Activated T-helper 2 cell treated with anti-CD3 and anti-CD28 coated beads, Interferon-gamma antibody, Interleukin-2, Interleukin-4, amounts not matched to agents 10 μg/mL and 5 μg/mL and 100 μg/mL, durations not matched to agents 14 hours and 24 hours and 36 hours (primary cell): ENCODE data around the gene CCDC182. TPM values are rescaled to one million over a fixed set of nuclear protein-coding genes. Genes with fewer than 3 reads are reported as not detected.

Experiments used
- DNase-seq: peaks from one replicate; pipeline ENCODE4 v3.0.0; 2021; ENCODE audit warnings: low spot score
- H3K27ac Mint-ChIP-seq: one replicate; pipeline ENCODE4 v1.8.0; 2021; ENCODE audit warnings: mixed read lengths
- H3K27me3 Mint-ChIP-seq: one replicate; pipeline ENCODE4 v1.8.0; 2021; ENCODE audit warnings: low read depth, mixed read lengths
- H3K36me3 Mint-ChIP-seq: one replicate; pipeline ENCODE4 v1.8.0; 2021; ENCODE audit warnings: low read depth, mixed read lengths
- H3K4me1 Mint-ChIP-seq: one replicate; pipeline ENCODE4 v1.8.0; 2021; ENCODE audit warnings: low read depth, mixed read lengths
- H3K4me3 Mint-ChIP-seq: one replicate; pipeline ENCODE4 v1.8.0; 2021; ENCODE audit warnings: low read depth, mild to moderate bottlenecking, moderate library complexity, mixed read lengths
- H3K9me3 Mint-ChIP-seq: one replicate; pipeline ENCODE4 v1.8.0; 2021; ENCODE audit warnings: mixed read lengths
- intact Hi-C: fragments of 100-400 bp; cut with micrococcal nuclease; formaldehyde crosslinking; loops from one replicate; pipeline ENCODE4 v1.15.1; 2023
- total RNA-seq: library from RNA; stranded (reverse); gene quantifications from 2 replicates; pipeline ENCODE4 v1.2.3, GENCODE V29; 2022

CCDC182 gene
- total RNA-seq = not detected in 2 replicates

DNA sequence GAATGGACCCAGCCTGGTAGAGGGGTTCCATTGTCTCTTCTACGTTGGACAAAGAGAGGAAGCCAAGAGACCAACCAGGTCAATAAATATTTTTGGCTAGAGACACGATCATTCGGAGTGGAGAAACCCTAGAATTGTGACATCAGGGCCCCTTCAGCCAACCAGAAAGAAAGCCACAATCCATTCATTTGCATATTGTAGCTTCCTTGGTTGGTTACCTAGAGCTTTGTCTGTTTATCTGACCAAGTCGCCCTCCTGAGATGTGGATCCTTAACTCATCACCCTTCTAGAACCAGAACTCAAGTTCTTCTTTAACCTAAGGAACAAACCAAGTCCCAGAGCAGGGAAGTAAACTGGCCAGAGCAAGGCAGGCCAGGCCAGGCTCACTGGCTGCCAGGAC lies at the start of gene CCDC182:
Gene CCDC182, minus strand, starts transcription at position 58 of the 400 bp plus-strand sequence. Its CDS starts 27 bp downstream, at position 31.
- H3K4me3 Mint-ChIP-seq = no peak within 1 kb of the TSS
- peaks cover 14% of the 10 kb centered on the region for H3K27me3 Mint-ChIP-seq
- H3K27ac Mint-ChIP-seq = no peak within 1 kb of the TSS
- H3K4me1 Mint-ChIP-seq = peaks cover 7% of the 10 kb centered on the region
- intact Hi-C loops = loop anchor here (2.0 to 5.0 kb wide), 2 partner anchors 503 to 614 kb away; no protein-coding TSS in a partner anchor
- no peaks in the 10 kb centered on the region for H3K36me3 Mint-ChIP-seq
- H3K9me3 Mint-ChIP-seq = no peaks in the 10 kb centered on the region
- DNase-seq = no peak

DNA sequence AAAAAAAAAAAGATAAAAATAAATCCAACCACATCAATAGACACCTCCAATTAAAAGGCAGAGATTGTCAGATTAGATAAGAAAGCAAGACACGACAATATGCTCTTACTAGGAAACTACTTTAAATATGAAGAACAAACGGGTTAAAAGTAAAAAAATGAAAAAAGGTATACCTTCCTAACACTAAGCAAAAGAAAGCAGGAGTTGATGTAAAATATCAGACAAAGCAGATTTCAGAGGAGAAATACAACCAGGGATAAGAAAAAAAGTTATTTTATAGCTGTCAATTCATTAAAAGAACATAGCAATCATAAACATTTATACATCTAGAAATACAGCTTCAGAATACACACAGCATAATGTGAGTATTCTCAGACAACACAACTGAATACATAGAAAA lies 49.7 kb upstream of the CCDC182 start:
- DNase-seq = no peak
- Mint-ChIP-seq H3K4me3 (no peak overlapping the region), H3K4me1 (peaks cover 6% of the 10 kb centered on the region), H3K27me3 (peaks cover 39% of the 10 kb centered on the region), H3K9me3 (no peaks in the 10 kb centered on the region), H3K36me3 (no peaks in the 10 kb centered on the region), H3K27ac (no peak overlapping the region)
- intact Hi-C loops = no loop called here

DNA sequence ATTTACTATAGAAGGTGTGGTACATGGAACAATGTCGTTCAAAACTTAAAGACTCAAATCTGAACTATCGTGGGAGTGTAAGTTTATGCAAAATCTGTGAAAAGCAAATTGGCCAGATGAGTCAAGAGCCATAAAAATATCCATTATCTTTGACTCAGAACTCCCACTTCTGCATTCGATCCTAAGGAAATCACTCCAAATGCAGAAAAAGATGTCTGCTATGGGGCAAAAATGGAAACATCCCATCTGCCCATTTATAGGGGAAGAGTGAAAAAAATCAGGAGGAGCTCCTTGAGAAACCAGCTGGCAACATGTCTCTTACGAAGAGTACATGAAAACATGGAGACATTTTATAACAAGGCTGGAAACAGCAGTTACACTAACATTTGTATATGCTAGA lies 43.6 kb upstream of the CCDC182 start:
- Mint-ChIP-seq H3K27me3 (peaks cover 42% of the 10 kb centered on the region), H3K4me3 (no peak overlapping the region), H3K27ac (no peak overlapping the region), H3K4me1 (no peaks in the 10 kb centered on the region), H3K36me3 (no peaks in the 10 kb centered on the region), H3K9me3 (no peaks in the 10 kb centered on the region)
- no peak for DNase-seq
- intact Hi-C loops = no loop called here

DNA sequence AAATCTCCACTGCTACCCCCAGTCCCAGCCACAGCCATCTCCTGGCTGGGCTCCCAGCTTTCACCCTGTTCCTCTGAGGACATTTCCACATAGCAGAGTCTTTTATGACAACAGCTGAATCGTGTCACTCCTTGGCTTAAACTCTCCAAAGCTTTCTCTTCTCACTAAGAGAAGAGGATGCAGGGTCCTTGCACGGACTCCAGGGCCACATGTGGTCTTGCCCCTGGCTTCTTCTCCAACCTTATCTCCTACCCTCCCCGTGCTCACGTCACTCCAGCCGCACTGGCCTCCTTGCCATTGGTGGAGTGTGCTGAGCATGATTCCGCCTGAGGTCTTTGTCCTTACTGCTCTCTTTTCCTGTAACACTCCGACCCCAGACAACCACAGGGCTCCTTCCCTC lies 39.9 kb upstream of the CCDC182 start:
- no peak for DNase-seq
- Mint-ChIP-seq H3K9me3 (no peaks in the 10 kb centered on the region), H3K27ac (no peak overlapping the region), H3K36me3 (no peaks in the 10 kb centered on the region), H3K4me3 (no peak overlapping the region), H3K27me3 (peaks cover 34% of the 10 kb centered on the region), H3K4me1 (no peaks in the 10 kb centered on the region)
- intact Hi-C loops = no loop called here

DNA sequence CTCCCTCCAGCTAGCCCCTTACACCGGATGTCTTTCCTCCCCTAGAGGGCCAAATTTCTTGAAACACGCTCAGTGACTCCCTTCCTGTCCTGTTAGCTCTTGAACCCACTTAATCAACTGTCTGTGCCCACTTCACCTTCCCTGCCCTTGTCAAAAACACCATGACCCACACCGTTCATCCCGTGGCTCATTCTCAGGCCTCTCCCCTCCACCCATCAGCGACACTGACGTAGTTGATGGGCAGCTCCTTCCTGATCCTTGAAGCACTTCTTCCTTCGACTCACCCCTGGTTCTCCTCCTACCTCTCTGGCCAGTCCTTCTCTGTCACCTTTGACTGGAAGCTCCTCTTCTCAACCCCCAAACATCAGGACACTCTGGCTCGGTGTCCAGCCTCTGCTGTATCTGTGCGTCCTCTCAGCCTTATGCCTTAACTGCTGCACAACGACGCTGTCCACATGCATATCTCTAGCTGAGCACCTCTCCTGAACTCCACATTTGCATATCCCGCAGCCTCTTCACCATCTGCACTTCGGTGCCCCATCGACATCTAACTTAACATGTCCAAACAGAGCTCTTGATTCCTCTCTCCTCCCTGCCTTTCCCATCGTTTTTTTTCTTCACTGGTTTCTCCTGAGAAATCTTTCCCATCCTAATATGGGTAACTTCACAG lies 39.3 kb upstream of the CCDC182 start:
- no peaks in the 10 kb centered on the region for H3K36me3 Mint-ChIP-seq
- intact Hi-C loops = no loop called here
- no peak for DNase-seq
- no peak overlapping the region for H3K4me3 Mint-ChIP-seq
- peaks cover 32% of the 10 kb centered on the region for H3K27me3 Mint-ChIP-seq
- no peaks in the 10 kb centered on the region for H3K9me3 Mint-ChIP-seq
- H3K4me1 Mint-ChIP-seq = no peaks in the 10 kb centered on the region
- H3K27ac Mint-ChIP-seq = no peak overlapping the region

DNA sequence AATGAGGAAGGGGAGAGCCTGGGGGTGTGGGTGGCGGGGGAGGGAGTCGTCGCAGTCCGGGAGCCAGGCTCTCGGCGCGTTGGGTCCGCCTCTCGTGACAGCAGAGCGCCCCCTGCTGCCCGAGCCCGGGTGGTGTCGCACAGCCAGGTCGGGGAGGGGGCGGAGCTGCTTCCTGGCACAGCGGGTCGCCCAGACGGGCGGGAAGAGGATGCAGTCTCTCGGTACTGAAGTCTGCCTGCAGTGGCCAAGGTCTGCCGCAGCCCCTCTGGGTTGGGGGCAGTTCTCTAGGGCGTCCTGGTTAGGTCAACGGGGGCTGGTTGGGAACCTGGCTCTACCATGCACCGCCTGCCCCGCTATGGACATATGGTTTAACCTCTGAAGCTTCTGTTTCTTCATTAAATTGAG lies 38.2 kb upstream of the CCDC182 start:
- Mint-ChIP-seq H3K27ac (no peak overlapping the region), H3K27me3 (peaks cover 25% of the 10 kb centered on the region), H3K9me3 (no peaks in the 10 kb centered on the region), H3K4me3 (no peak overlapping the region), H3K36me3 (no peaks in the 10 kb centered on the region), H3K4me1 (no peaks in the 10 kb centered on the region)
- peak; percentile 70 for DNase-seq
- intact Hi-C loops = no loop called here

DNA sequence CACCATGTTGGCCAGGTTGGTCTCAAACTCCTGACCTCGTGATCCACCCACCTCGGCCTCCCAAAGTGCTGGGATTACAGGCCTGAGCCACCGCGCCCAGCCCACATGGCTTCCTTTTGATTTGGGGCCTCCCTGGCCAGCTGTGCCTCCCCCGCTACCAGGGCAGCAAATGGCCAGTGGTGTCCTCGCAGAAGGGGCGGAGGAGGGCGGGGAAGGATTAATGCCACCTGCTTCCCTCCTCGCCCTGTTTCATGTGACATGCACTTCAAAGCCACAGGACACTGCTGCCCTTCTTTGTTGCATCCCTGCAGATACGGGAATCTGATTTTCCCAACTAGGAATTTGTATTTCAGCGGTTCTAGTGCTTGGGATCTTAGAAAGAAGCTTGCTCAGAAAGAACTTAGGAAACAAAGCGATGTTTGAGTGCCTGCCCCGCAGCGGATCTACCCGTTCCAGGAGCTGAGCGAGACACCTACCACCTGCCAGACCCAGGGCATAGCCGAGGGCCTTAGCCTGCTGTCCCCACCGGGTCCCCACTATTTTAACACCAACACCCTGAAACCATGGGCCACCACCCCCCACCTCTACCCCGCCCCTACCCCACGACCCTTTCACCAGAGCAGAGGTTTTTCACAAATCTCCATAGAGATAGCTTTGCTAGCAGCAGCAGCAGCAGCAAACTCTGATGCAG lies 37.7 kb upstream of the CCDC182 start:
- H3K9me3 Mint-ChIP-seq = no peaks in the 10 kb centered on the region
- no peak overlapping the region for H3K4me3 Mint-ChIP-seq
- no peak for DNase-seq
- H3K36me3 Mint-ChIP-seq = no peaks in the 10 kb centered on the region
- peaks cover 20% of the 10 kb centered on the region for H3K27me3 Mint-ChIP-seq
- no peak overlapping the region for H3K27ac Mint-ChIP-seq
- H3K4me1 Mint-ChIP-seq = no peaks in the 10 kb centered on the region
- intact Hi-C loops = no loop called here

DNA sequence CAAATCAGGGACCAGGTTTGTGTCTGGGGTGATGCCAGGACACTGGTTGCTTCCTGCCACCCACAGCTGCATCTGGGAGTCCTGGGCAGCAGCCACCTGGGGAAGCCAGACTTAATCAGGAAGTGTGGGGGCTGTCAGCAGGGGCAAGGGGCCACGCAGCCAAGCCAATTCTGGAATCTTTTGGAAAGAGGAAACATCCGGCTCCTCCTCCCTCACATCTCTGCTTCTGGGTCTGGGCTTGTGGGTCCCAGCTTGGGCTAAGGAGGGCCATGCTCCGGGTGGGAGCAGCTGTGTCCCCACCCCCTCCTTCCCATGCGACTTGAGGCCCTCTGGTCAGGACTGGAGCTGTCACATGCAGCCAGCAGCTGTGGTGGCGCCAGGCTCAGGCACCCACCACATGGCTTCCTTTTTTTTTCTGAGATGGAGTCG lies 37.0 kb upstream of the CCDC182 start:
- Mint-ChIP-seq H3K36me3 (no peaks in the 10 kb centered on the region), H3K4me3 (no peak overlapping the region), H3K4me1 (no peaks in the 10 kb centered on the region), H3K27ac (no peak overlapping the region), H3K9me3 (no peaks in the 10 kb centered on the region), H3K27me3 (peaks cover 17% of the 10 kb centered on the region)
- no peak for DNase-seq
- intact Hi-C loops = no loop called here

DNA sequence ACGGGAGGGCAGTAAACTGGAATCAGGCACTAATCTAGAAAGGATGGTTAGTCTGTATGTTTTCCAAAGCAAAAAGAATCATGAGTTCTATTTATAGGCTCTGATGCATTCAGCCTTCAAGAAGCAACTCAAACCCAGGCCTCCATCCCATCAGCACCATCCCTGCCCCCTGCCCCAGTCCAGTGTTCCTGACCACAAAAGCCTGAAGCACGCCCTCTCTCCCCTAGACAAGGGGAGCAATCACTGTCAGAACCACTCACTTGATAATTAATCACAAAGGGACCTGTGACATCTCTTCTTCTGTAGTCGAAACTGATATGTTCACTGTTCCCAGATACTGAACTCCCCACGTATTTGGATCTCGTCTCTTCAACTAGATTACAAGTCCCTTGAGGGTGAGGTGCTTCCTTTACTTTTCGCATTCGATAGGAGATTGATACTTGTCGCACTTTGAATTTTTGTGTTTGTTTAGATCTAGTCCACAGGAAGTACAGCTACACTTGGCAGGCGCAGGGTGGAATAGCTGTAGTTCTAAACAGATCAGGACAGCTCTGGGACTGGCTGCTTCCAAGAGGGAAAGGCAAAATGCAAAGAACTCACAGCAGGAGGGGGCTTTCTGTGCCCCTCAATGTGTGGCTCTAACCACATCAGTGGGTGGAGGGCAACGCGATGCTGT lies 36.4 kb upstream of the CCDC182 start:
- H3K27ac Mint-ChIP-seq = no peak overlapping the region
- H3K36me3 Mint-ChIP-seq = no peaks in the 10 kb centered on the region
- no peaks in the 10 kb centered on the region for H3K9me3 Mint-ChIP-seq
- no peak overlapping the region for H3K4me3 Mint-ChIP-seq
- intact Hi-C loops = no loop called here
- H3K4me1 Mint-ChIP-seq = no peaks in the 10 kb centered on the region
- DNase-seq = no peak
- peaks cover 15% of the 10 kb centered on the region for H3K27me3 Mint-ChIP-seq

DNA sequence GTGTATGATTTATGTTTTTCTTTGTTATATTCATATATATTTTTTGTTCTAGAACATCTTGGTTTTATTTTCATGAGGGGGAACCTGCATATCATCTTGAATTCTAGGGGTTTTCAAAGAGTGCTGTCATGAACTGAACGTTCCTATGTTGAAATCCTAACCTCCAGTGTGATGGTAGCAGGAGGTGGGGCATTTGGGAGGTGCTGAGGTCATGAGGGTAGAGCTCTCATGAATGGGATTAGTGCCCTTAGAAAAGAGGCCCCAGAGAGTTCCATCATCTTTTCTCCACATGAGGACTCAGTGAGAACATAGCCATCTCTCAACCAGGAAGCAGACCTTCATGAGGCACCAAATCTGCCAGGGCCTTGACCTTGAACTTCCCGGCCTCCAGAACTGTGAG lies 34.6 kb upstream of the CCDC182 start:
- intact Hi-C loops = no loop called here
- H3K27ac Mint-ChIP-seq = no peak overlapping the region
- no peak overlapping the region for H3K4me3 Mint-ChIP-seq
- H3K4me1 Mint-ChIP-seq = no peaks in the 10 kb centered on the region
- no peaks in the 10 kb centered on the region for H3K9me3 Mint-ChIP-seq
- no peak for DNase-seq
- H3K27me3 Mint-ChIP-seq = peaks cover 22% of the 10 kb centered on the region
- H3K36me3 Mint-ChIP-seq = no peaks in the 10 kb centered on the region

DNA sequence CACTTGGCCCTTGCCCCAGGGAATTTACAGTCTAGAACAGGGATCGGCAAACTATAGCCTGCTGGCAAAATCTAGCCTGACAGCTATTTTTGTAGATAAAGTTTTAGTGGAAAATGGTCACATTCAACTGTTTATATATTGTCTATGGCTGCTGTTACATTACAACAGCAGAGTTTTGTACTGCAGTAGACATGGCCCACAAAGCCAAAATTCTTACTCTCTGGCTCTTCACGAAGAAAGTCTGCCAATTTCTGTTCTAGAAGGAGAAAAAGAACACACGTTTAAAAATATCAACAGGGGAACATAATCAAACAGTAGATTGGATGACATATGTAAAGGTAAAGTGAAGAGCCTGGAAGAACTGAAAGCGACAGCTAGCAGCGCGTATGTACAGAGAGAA lies 33.2 kb upstream of the CCDC182 start:
- Mint-ChIP-seq H3K4me1 (no peaks in the 10 kb centered on the region), H3K9me3 (no peaks in the 10 kb centered on the region), H3K27ac (no peak overlapping the region), H3K4me3 (no peak overlapping the region), H3K27me3 (peaks cover 31% of the 10 kb centered on the region), H3K36me3 (no peaks in the 10 kb centered on the region)
- intact Hi-C loops = no loop called here
- DNase-seq = no peak

DNA sequence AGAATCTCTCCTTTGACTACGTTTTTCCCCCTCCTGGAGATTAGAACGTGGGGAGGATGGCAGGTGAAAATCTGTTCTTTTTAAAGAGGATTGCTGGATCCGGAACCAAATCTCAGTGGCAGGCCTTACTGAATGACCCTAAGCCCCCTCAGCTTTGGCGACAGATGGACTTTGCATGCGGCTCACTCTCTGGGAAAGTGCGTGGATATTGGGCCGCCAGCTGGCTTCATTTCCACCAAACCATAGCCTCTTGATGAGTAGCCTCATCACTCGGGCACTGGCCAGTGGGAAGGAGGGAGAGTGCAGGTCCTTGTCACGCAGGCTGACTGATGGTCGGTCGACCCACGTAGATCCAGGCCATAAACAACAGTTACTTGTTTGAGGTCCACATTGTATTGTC lies 31.3 kb upstream of the CCDC182 start:
- H3K9me3 Mint-ChIP-seq = no peaks in the 10 kb centered on the region
- intact Hi-C loops = no loop called here
- peaks cover 40% of the 10 kb centered on the region for H3K27me3 Mint-ChIP-seq

DNA sequence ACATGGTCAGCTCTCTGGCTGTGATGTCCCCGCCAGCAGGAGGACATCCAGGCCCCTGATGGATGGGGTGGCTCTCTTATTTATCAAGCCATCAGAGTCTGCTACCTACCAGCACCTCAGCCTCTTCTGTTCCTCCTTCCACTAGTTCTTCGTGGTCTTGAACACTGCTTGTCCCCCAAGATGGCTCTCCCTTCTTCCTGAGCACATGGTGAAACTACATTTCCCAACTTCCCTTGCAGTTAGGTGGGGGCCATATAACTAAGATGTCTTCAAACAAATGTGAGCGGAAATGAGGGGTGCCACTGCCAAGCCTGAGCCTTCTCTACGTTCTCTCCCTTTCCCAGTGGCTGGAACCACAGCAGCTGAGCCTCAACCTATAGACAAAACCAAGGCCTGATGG lies 29.8 kb upstream of the CCDC182 start:
- H3K4me1 Mint-ChIP-seq = no peaks in the 10 kb centered on the region
- H3K9me3 Mint-ChIP-seq = no peaks in the 10 kb centered on the region
- H3K36me3 Mint-ChIP-seq = no peaks in the 10 kb centered on the region
- peaks cover 42% of the 10 kb centered on the region for H3K27me3 Mint-ChIP-seq
- DNase-seq = no peak
- intact Hi-C loops = no loop called here
- H3K27ac Mint-ChIP-seq = no peak overlapping the region
- H3K4me3 Mint-ChIP-seq = no peak overlapping the region

More for the DNA sequence above, 31.3 kb upstream of the CCDC182 start:
- no peaks in the 10 kb centered on the region for H3K4me1 Mint-ChIP-seq
- no peaks in the 10 kb centered on the region for H3K36me3 Mint-ChIP-seq
- H3K27ac Mint-ChIP-seq = no peak overlapping the region
- H3K4me3 Mint-ChIP-seq = no peak overlapping the region
- DNase-seq = no peak
